Spleen (tissue), 7 donors: Measurements from ENCODE around the gene ITGA1.

ENCODE experiments used
- CTCF ChIP-seq, 11 experiments: fragments of 200-600 bp in 7 of 11; fragments of 450-650 bp in 4 of 11; sonication (generic) in 4 of 11; IDR thresholded peaks in 8 of 11; conservative IDR thresholded peaks in 3 of 11; 1 replicate in 7 of 11; 2 replicates in 4 of 11; pipeline versions ENCODE4 v1.4.0 to v1.8.0; 2016 to 2021; ENCODE audit warnings: antibody characterized with exemption in 11 of 11, inconsistent platforms in 4 of 11, mild to moderate bottlenecking in 1 of 11
- POLR2A ChIP-seq, 3 donors: fragments of 450-650 bp; IDR thresholded peaks; one replicate each; pipeline ENCODE4 v1.5.1; 2017; ENCODE audit warnings: antibody characterized with exemption in 3 of 3, mild to moderate bottlenecking in 1 of 3
- POLR2AphosphoS5 ChIP-seq, 3 donors: sonication (generic); formaldehyde crosslinking; IDR thresholded peaks; one replicate each; pipeline ENCODE4 v1.5.1; 2017; ENCODE audit warnings: antibody characterized with exemption in 3 of 3
- donor health status: DM: no; HTN: no; CAD: no; lungs with moderate emphysema.
- donor health status: DM: no; HTN: no; CAD: no.
- donor health status: DM: no; HTN: no; CAD: no.

GRCh38 chr5:52807037-52807436 lies 19.3 kb downstream of the ITGA1 start:
- TF ChIP-seq CTCF (IDR thresholded peaks at IDR 0.05 in 8 of 11, conservative IDR thresholded peaks at IDR 0.05 in 3 of 11) (no peak), POLR2AphosphoS5 (IDR thresholded peaks at IDR 0.05) (no peak), POLR2A (IDR thresholded peaks at IDR 0.05) (no peak)
